ENCODE results near the gene AJM1.

Gene AJM1

DNA sequence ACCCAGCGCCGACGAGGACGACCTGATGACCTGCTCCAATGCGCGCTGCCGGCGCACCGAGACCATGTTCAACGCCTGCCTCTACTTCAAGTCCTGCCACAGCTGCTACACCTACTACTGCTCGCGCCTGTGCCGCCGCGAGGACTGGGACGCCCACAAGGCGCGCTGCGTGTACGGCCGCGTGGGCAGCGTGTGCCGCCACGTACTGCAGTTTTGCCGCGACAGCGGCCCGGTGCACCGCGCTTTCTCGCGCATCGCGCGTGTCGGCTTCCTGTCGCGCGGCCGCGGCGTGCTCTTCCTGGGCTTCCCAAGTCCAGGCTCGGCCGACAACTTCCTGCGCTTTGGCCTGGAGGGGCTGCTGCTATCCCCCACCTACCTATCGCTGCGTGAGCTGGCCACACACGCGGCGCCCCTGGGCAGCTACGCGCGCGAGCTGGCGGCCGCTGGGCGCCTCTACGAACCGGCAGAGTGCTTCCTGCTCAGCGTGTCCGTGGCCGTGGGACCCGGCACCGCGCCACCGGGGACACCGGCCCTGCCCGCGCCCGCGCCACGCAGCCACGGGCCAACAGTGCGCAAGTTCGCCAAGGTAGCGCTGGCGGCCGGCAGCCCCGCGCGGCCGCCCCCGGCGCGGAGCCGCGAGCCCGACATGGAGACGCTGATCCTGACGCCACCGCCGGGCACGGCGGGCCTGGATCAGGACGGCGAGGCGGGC, 4.3 kb downstream of the AJM1 start:
- CTCF ChIA-PET: interaction anchor here (0.9 to 1.6 kb wide), 4 partner anchors 35 to 224 kb away, joined by 3 read pairs; partner anchors contain the start of genes SAPCD2 and TMEM141
- TF ChIP-seq, protein P1, sequence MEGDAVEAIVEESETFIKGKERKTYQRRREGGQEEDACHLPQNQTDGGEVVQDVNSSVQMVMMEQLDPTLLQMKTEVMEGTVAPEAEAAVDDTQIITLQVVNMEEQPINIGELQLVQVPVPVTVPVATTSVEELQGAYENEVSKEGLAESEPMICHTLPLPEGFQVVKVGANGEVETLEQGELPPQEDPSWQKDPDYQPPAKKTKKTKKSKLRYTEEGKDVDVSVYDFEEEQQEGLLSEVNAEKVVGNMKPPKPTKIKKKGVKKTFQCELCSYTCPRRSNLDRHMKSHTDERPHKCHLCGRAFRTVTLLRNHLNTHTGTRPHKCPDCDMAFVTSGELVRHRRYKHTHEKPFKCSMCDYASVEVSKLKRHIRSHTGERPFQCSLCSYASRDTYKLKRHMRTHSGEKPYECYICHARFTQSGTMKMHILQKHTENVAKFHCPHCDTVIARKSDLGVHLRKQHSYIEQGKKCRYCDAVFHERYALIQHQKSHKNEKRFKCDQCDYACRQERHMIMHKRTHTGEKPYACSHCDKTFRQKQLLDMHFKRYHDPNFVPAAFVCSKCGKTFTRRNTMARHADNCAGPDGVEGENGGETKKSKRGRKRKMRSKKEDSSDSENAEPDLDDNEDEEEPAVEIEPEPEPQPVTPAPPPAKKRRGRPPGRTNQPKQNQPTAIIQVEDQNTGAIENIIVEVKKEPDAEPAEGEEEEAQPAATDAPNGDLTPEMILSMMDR (IDR thresholded peaks at IDR 0.05; ENCODE audit: control extremely low read depth, extremely low read depth, low read depth, missing control alignments): no peak
- no peak for DNase-seq (ENCODE audit: extremely low spot score)
- POLR2A ChIA-PET: interaction anchor here (1.0 kb wide), 1 partner anchor 14 kb away, joined by 3 read pairs; no protein-coding TSS in a partner anchor

DNA sequence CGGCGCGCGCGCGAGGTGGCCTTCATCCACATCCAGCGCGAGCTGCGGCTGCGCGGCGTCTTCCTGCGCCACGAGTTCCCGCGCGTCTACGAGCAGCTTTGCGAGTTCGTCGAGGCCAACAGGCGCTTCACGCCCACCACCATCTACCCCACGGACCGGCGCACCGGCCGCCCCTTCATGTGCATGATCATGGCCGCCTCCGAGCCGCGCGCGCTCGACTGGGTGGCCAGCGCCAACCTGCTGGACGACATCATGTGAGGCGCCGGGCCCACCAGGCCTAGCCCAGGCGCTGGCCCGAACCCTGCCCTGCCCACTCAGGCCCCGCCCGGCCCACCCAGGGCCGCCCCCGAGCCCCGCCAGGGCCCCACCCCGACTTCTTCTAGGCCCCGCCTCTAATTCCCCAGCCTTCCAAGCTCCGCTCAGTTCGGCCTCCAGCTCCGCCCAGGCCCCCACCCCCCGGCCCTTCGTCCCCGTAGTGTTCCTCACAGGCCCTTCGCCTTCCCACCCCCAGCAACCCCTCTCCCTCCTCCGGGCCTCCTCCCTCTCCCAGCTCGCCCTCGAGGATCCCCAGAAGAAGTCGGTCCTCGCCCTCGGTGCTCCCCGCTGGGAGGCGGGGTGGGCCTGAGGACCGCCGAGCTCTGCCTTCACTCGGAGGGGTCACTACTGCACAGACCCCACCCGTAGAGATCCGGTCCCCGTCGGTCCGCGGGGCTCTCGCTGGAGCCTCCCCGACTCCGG, 5.0 kb downstream of the AJM1 start:
- peak; percentile 57 for DNase-seq (ENCODE audit: extremely low spot score)
- POLR2A ChIA-PET: interaction anchor here (0.6 to 1.0 kb wide), 5 partner anchors 9 to 97 kb away, joined by 3 to 5 read pairs (median 4); no protein-coding TSS in a partner anchor
- CTCF ChIA-PET: interaction anchor here (0.6 to 1.6 kb wide), 5 partner anchors 32 to 223 kb away, joined by 3 read pairs; partner anchors contain the start of genes SAPCD2 and TMEM141
- TF ChIP-seq, protein P1 (IDR thresholded peaks at IDR 0.05; ENCODE audit: control extremely low read depth, extremely low read depth, low read depth, missing control alignments): no peak

- ChIA-PET POLR2A (interaction anchor here (0.6 to 1.0 kb wide), 5 partner anchors 8 to 96 kb away, joined by 3 to 5 read pairs (median 4); no protein-coding TSS in a partner anchor), CTCF (interaction anchor here (0.6 to 1.6 kb wide), 3 partner anchors 33 to 223 kb away, joined by 3 read pairs; partner anchors contain the start of gene SAPCD2)
- DNase-seq (ENCODE audit: extremely low spot score): peak; percentile 81
- TF ChIP-seq, protein P1 (IDR thresholded peaks at IDR 0.05; ENCODE audit: control extremely low read depth, extremely low read depth, low read depth, missing control alignments): no peak
These were observed 5.6 kb downstream of the AJM1 start for GRCh38 chr9:136847826-136848392.

- ChIA-PET CTCF (no interaction called here), POLR2A (no interaction called here)
- peak; percentile 71 for DNase-seq (ENCODE audit: extremely low spot score)
- TF ChIP-seq, protein P1 (IDR thresholded peaks at IDR 0.05; ENCODE audit: control extremely low read depth, extremely low read depth, low read depth, missing control alignments): no peak
These were observed 6.2 kb downstream of the AJM1 start for GRCh38 chr9:136848393-136849037.

DNA sequence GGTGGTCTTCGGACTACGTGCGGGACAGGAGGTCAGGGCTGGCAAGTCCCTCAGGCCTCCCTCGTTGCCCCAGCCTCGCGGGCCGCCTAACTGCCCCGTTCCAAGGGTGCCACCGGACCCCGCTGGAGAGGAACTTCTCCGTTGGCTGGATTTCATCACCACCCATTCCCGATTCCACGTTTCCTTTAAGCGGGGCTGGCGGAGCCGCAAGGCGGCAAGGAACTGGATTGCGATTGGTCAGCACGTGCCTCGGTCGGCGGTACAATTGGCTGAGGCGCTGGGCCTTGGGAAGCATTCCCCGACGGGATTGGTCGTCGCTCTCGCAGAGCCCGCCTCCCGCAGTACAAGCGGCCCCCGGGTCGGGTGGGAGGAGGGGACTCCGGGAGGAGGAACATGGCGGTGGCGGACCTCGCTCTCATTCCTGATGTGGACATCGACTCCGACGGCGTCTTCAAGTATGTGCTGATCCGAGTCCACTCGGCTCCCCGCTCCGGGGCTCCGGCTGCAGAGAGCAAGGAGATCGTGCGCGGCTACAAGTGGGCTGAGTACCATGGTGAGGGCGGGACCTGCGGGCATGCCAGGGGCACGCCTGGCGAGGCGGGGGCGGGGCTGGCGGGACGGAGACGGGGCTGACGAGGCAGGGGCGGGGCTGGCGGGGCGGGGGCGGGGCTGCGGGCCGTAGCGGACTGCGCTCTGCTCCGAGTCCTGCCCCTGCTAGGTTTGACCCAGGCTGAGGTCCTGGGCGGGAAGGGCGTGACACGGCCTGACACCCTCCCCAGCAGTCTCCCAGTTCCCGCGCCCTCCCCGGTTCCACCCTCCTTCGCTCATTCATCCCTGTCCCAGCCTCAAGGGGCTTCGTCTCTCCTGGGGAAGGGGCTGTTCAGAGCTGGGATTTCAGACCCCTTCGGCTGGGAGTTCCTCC, 7.0 kb downstream of the AJM1 start, which contains the start of gene PHPT1:
Gene PHPT1 (plus strand): TSS at position 372 of the 922 bp plus-strand sequence. CDS start 22 bp downstream, at position 394.
- TF ChIP-seq, protein P1 (IDR thresholded peaks at IDR 0.05; ENCODE audit: control extremely low read depth, extremely low read depth, low read depth, missing control alignments): no peak
- POLR2A ChIA-PET: no interaction called here
- CTCF ChIA-PET: no interaction called here

More for the DNA sequence above, 7.0 kb downstream of the AJM1 start, which contains the start of gene PHPT1:
- DNase-seq (ENCODE audit: extremely low spot score): peak; percentile 99
